ENCODE measurements around the gene IGSF9.

Gene IGSF9

GRCh38 chr1:159933347-159933746, 12.1 kb downstream of the IGSF9 start:
- DNase-seq (ENCODE audit: low read depth), result no peak

- peak; percentile 31 for DNase-seq (ENCODE audit: low read depth)
Measured at GRCh38 chr1:159932296-159933285, 12.8 kb downstream of the IGSF9 start.

- no peak for DNase-seq (ENCODE audit: low read depth)
Measured at GRCh38 chr1:159931795-159932173, 13.6 kb downstream of the IGSF9 start.

GRCh38 chr1:159931101-159931794, 14.2 kb downstream of the IGSF9 start:
- no peak for DNase-seq (ENCODE audit: low read depth)

- no peak for DNase-seq (ENCODE audit: low read depth)
Measured at GRCh38 chr1:159930634-159931033, 14.8 kb downstream of the IGSF9 start.

GRCh38 chr1:159930216-159930615, 15.2 kb downstream of the IGSF9 start:
- no peak for DNase-seq (ENCODE audit: low read depth)

GRCh38 chr1:159929155-159930051, 16.0 kb downstream of the IGSF9 start:
- DNase-seq (ENCODE audit: low read depth), result no peak

GRCh38 chr1:159928491-159929050, 16.8 kb downstream of the IGSF9 start:
- no peak for DNase-seq (ENCODE audit: low read depth)

GRCh38 chr1:159927849-159928431, 17.5 kb downstream of the IGSF9 start:
- no peak for DNase-seq (ENCODE audit: low read depth)

GRCh38 chr1:159927211-159927848, 18.1 kb downstream of the IGSF9 start:
- DNase-seq (ENCODE audit: low read depth), result no peak

GRCh38 chr1:159925719-159926078, 19.7 kb downstream of the IGSF9 start:
- peak; percentile 57 for DNase-seq (ENCODE audit: low read depth)

GRCh38 chr1:159924791-159925718, 20.4 kb downstream of the IGSF9 start, which contains the start of gene TAGLN2:
TSS of gene TAGLN2 (minus strand) at chr1:159925507. CDS start at chr1:159920509, 4,998 bp downstream.
- peak; percentile 91 for DNase-seq (ENCODE audit: low read depth)

GRCh38 chr1:159924025-159924790, 21.2 kb downstream of the IGSF9 start:
- peak; percentile 93 for DNase-seq (ENCODE audit: low read depth)

GRCh38 chr1:159923203-159924024, 22.0 kb downstream of the IGSF9 start:
- DNase-seq (ENCODE audit: low read depth), result peak; percentile 83

GRCh38 chr1:159922511-159923202, 22.8 kb downstream of the IGSF9 start:
- no peak for DNase-seq (ENCODE audit: low read depth)

GRCh38 chr1:159921700-159922504, 23.5 kb downstream of the IGSF9 start:
- peak; percentile 31 for DNase-seq (ENCODE audit: low read depth)
